H1 (cell line): Measurements from ENCODE around the gene SHANK2. TPM values are rescaled to one million over a fixed set of nuclear protein-coding genes. Genes with fewer than 3 reads are reported as not detected.

Experiments used
- CHD2 ChIP-seq: IDR thresholded peaks from 2 replicates; pipeline ENCODE4 v1.6.1; 2012; ENCODE audit warnings: low read length, improper control_type of control experiment
- KDM4A ChIP-seq: IDR thresholded peaks from one replicate; pipeline ENCODE4 v1.7.1; 2012; ENCODE audit warnings: low read depth, mild to moderate bottlenecking, moderate library complexity, low read length, inconsistent platforms; ENCODE audit not compliant: severe bottlenecking
- KDM5A ChIP-seq: fragments of 200-600 bp; IDR thresholded peaks from 2 replicates; pipeline ENCODE4 v1.7.1; 2012; ENCODE audit warnings: mild to moderate bottlenecking, low read length, inconsistent platforms, mixed read lengths
- TAF7 ChIP-seq: optimal IDR thresholded peaks from 2 replicates; pipeline ENCODE3; 2011; ENCODE audit warnings: low read depth, mild to moderate bottlenecking, inconsistent platforms, low read length, moderate library complexity, borderline replicate concordance
- polyA plus RNA-seq, 7 experiments: library from polyadenylated mRNA; depleted of rRNA in 3 of 7; stranded (reverse) in 5 of 7; unstranded in 2 of 7; fragments of >200 nt in 5 of 7; fragments of 200-250 nt in 2 of 7; gene quantifications; 1 replicate in 5 of 7; 2 replicates in 1 of 7; 4 replicates in 1 of 7; pipeline versions ENCODE4 v1.2.1 to v1.2.3, GENCODE V29; 2011 to 2013; ENCODE audit warnings: missing spikeins in 2 of 7, mixed read lengths in 2 of 7
- total RNA-seq: library from RNA; stranded (reverse); fragmentation: NEBNext Ultra II Directional; extraction: Animal tissue kit (Norgen Biotek cat#: 25700); gene quantifications from 2 replicates; pipeline ENCODE4 v1.2.1, GENCODE V29; 2021

SHANK2 gene
- total and polyA plus RNA-seq, 2 of the 8 experiments (the other 6 are each of a cell fraction or from before 2014, with no cell fraction given), result 10.1 to 54.2 TPM

DNA sequence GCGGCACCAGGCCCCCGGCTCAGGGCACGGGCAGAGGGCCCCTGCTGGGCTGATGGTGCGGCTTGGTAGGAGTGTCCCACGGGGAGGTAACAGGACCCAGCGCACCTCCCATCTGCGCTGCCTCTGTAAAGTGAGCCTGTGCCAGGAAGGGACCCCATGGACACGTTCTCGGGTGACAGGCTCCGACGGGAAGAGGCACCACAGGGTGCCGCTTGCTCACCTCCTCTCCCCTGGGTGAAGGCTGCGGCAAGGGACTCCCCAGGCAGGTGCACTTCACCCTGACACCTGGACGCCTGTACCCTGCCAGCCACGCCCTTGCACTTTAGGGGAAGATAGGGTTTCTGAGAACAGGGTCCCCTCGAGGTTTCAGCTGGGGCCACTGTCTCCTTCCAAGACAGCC is 48.1 kb downstream of the SHANK2 start (continued):
- TF ChIP-seq KDM4A (no peak), CHD2 (no peak), TAF7 (no peak), KDM5A (no peak)
